Sigmoid colon (tissue), 7 donors: Measurements from ENCODE around the gene KIAA1614. TPM values are rescaled to one million over a fixed set of nuclear protein-coding genes. Genes with fewer than 3 reads are reported as not detected.

ENCODE experiments used
- DNase-seq: peaks from one replicate; pipeline ENCODE4 v3.0.0-alpha.2; 2019
- H3K27ac ChIP-seq, 4 donors: fragments of 200-600 bp; sonication (generic); one replicate each; pipeline ENCODE4 v1.5.1; 2016 to 2019; ENCODE audit warnings: mild to moderate bottlenecking in 1 of 4
- H3K27me3 ChIP-seq, 3 donors: fragments of 200-600 bp; sonication (generic); one replicate each; pipeline ENCODE4 v1.5.1; 2019; ENCODE audit warnings: mild to moderate bottlenecking in 1 of 3
- H3K36me3 ChIP-seq, 4 donors: fragments of 200-600 bp; sonication (generic); one replicate each; pipeline ENCODE4 v1.5.1; 2016 to 2019
- H3K4me1 ChIP-seq, 4 donors: fragments of 200-600 bp; sonication (generic); one replicate each; pipeline ENCODE4 v1.5.1; 2017 to 2019
- H3K4me3 ChIP-seq, 4 donors: fragments of 200-600 bp; sonication (generic); one replicate each; pipeline ENCODE4 v1.5.1; 2017 to 2019; ENCODE audit warnings: mild to moderate bottlenecking in 2 of 4, moderate library complexity in 1 of 4
- H3K9me3 ChIP-seq, 4 donors: fragments of 200-600 bp in 3 of 4; sonication (generic) in 3 of 4; one replicate each; pipeline versions ENCODE4 v1.5.1 to v1.6.1; 2013 to 2019
- CTCF ChIP-seq, 4 experiments: fragments of 450-650 bp in 3 of 4; fragments of 200-600 bp in 1 of 4; IDR thresholded peaks; one replicate each; pipeline ENCODE4 v1.5.1; 2016 to 2019; ENCODE audit warnings: antibody characterized with exemption in 4 of 4, mild to moderate bottlenecking in 3 of 4, moderate library complexity in 2 of 4
- EP300 ChIP-seq, 4 donors: sonication (generic); formaldehyde crosslinking; IDR thresholded peaks; one replicate each; pipeline ENCODE4 v1.6.1; 2017; ENCODE audit warnings: antibody characterized with exemption in 4 of 4
- POLR2A ChIP-seq, 2 donors: fragments of 450-650 bp; IDR thresholded peaks; one replicate each; pipeline ENCODE4 v1.6.1; 2016; ENCODE audit warnings: antibody characterized with exemption in 2 of 2, mild to moderate bottlenecking in 2 of 2, moderate library complexity in 2 of 2
- POLR2AphosphoS5 ChIP-seq, 4 donors: sonication (generic); formaldehyde crosslinking; IDR thresholded peaks; one replicate each; pipeline ENCODE4 v1.6.1; 2017; ENCODE audit warnings: antibody characterized with exemption in 4 of 4
- WGBS, 2 donors: extraction: QIAGEN DNeasy Blood & Tissue Kit; methylation state at CpG; one replicate each; pipeline ENCODE4 v1.1.7; 2013; 5-methylcytosine and 5-hydroxymethylcytosine counted together
- intact Hi-C: fragments of 100-400 bp; cut with DNase I; formaldehyde crosslinking; loops from one replicate; pipeline ENCODE4 v1.15.1; 2023
- polyA plus RNA-seq, 3 donors: library from polyadenylated mRNA; stranded (reverse); fragments of 200-250 nt; gene quantifications; one replicate each; pipeline ENCODE4 v1.2.3, GENCODE V29; 2013
- total RNA-seq, 4 donors: library from RNA; depleted of rRNA; stranded (reverse); fragments of >200 nt; gene quantifications; one replicate each; pipeline ENCODE4 v1.1.0, GENCODE V29; 2016
- donor health status: healthy with polysubstance abuse.
- donor health status: Bipolar disorder and iron deficiency.
- donor health status: healthy.

Gene KIAA1614
- total and polyA plus RNA-seq, 7 donors = 1.2 to 14.8 (median 6.3) TPM

DNA sequence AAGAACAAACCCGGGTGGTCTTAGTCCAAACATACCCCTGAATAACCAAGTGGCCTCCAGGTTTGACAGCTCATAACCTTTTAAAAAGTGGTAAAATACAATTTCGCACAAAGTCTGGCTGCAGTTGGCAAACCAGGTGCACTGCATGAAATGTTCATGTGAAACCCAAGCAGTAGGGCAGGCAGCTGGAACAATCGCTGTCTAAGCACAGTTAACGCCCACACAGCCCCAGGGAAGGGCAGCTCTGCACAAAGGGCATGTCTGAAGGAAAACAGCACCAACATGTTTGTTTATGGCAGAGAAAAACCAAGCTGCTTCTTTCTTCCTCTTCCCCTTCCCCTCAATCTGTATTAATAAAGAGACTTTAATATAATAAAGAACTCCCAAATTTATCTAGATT is 49.5 kb downstream of the KIAA1614 start:
- H3K4me1 ChIP-seq = no peaks in the 10 kb centered on the region
- H3K36me3 ChIP-seq = no peaks in the 10 kb centered on the region
- H3K9me3 ChIP-seq = no peaks in the 10 kb centered on the region
- 21 to 57% methylated on average over 4 of the region's 4 CpGs for WGBS, 2 donors
- H3K27ac ChIP-seq = no peak overlapping the region
- DNase-seq = no peak
- H3K27me3 ChIP-seq = no peaks in the 10 kb centered on the region
- TF ChIP-seq POLR2AphosphoS5 (IDR thresholded peaks at IDR 0.05) (no peak), EP300 (IDR thresholded peaks at IDR 0.05) (no peak), POLR2A (IDR thresholded peaks at IDR 0.05) (no peak), CTCF (IDR thresholded peaks at IDR 0.05) (no peak)
- intact Hi-C loops = no loop called here
- no peak overlapping the region for H3K4me3 ChIP-seq

DNA sequence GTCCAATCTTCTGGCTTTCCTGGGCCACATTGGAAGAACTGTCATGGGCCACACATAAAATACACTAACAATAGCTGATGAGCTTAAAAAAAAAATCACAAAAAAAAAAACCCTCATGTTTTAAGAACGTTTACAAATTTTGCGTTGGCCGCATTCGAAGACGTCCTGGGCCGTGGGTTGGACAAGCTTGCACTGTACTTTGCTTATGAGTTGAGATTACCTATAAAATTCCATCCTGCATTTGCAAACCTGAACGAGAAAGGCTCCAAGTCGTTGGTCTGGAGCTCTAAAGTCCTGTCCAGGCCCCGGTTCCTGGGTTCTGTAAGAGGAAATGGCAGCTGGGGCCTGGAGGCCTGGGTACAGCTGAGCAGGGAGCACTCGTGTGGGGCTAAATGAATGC is 51.4 kb downstream of the KIAA1614 start:
- no peaks in the 10 kb centered on the region for H3K9me3 ChIP-seq
- no peak for TF ChIP-seq EP300 (IDR thresholded peaks at IDR 0.05)
- TF ChIP-seq CTCF (IDR thresholded peaks at IDR 0.05) = no peak
- no peak for TF ChIP-seq POLR2AphosphoS5 (IDR thresholded peaks at IDR 0.05)
- no peak for TF ChIP-seq POLR2A (IDR thresholded peaks at IDR 0.05)
- no peaks in the 10 kb centered on the region for H3K36me3 ChIP-seq
- WGBS, 2 donors = 88 to 91% methylated on average over 10 of the region's 10 CpGs
- no peak for DNase-seq
- H3K4me3 ChIP-seq = no peak overlapping the region
- no peak overlapping the region for H3K27ac ChIP-seq
- H3K27me3 ChIP-seq = no peaks in the 10 kb centered on the region
- no peaks in the 10 kb centered on the region for H3K4me1 ChIP-seq
- intact Hi-C loops = no loop called here

GRCh38 chr1:180964595-180964994 is 51.9 kb downstream of the KIAA1614 start:
- H3K4me3 ChIP-seq = no peak overlapping the region
- H3K9me3 ChIP-seq = no peaks in the 10 kb centered on the region
- no peaks in the 10 kb centered on the region for H3K36me3 ChIP-seq
- WGBS, 2 donors = 79% methylated on average over 6 of the region's 6 CpGs
- no peak overlapping the region for H3K27ac ChIP-seq
- TF ChIP-seq CTCF (IDR thresholded peaks at IDR 0.05) (no peak), POLR2AphosphoS5 (IDR thresholded peaks at IDR 0.05) (no peak), POLR2A (IDR thresholded peaks at IDR 0.05) (no peak), EP300 (IDR thresholded peaks at IDR 0.05) (no peak)
- H3K27me3 ChIP-seq = no peaks in the 10 kb centered on the region
- intact Hi-C loops = no loop called here
- no peak for DNase-seq
- H3K4me1 ChIP-seq = no peaks in the 10 kb centered on the region

GRCh38 chr1:180966312-180966711 is 53.6 kb downstream of the KIAA1614 start:
- no peak overlapping the region for H3K27ac ChIP-seq
- H3K4me3 ChIP-seq = no peak overlapping the region
- H3K36me3 ChIP-seq = no peaks in the 10 kb centered on the region
- DNase-seq = no peak
- H3K9me3 ChIP-seq = no peaks in the 10 kb centered on the region
- intact Hi-C loops = no loop called here
- WGBS, 2 donors = 87 to 88% methylated on average over 4 of the region's 4 CpGs
- TF ChIP-seq POLR2A (IDR thresholded peaks at IDR 0.05) = no peak
- TF ChIP-seq EP300 (IDR thresholded peaks at IDR 0.05) = no peak
- no peak for TF ChIP-seq CTCF (IDR thresholded peaks at IDR 0.05)
- no peak for TF ChIP-seq POLR2AphosphoS5 (IDR thresholded peaks at IDR 0.05)
- no peaks in the 10 kb centered on the region for H3K4me1 ChIP-seq
- H3K27me3 ChIP-seq = no peaks in the 10 kb centered on the region

DNA sequence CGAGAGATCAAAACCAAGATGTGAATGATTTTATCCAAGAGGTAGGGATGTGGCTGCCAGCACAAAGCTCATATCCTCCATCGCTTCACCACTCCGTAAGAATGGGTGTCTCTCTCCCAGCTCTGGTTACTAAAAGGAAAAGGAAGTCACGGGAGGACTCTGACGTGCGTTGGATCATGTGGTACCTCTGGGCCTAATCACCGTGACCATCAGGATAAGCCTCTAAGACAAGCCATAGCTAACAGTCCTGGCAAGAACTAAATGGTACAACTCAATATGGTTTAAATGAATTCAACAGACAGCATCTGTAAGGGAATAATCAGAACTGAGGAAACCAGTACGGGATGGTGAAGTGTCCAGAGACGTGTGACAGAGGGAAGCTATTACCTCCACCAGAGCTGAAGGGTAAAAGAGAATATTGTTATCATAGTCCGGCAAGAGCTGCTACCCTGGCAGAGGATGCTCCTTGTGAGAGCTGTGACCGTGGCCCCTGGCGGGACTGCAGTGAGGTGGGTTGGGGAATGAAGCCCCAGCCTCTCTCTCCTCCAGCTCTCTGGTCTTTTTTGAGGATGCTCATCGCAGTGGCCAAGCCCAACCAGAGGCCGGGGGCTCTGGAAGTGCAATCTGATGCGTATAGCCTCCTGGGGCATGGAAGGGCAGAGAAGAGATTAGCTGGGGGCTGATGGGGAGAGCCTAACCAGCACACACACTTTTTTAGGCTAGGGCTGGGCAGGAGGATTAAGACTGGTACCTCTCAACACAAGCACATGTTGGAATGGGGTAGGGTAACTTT is 54.2 kb downstream of the KIAA1614 start:
- no peaks in the 10 kb centered on the region for H3K27me3 ChIP-seq
- TF ChIP-seq POLR2A (IDR thresholded peaks at IDR 0.05) (no peak), CTCF (IDR thresholded peaks at IDR 0.05) (no peak), POLR2AphosphoS5 (IDR thresholded peaks at IDR 0.05) (no peak), EP300 (IDR thresholded peaks at IDR 0.05) (no peak)
- no peak for DNase-seq
- intact Hi-C loops = no loop called here
- no peaks in the 10 kb centered on the region for H3K9me3 ChIP-seq
- no peak overlapping the region for H3K27ac ChIP-seq
- WGBS, 2 donors = 87% methylated on average over 15 of the region's 15 CpGs
- no peaks in the 10 kb centered on the region for H3K36me3 ChIP-seq
- no peak overlapping the region for H3K4me3 ChIP-seq
- H3K4me1 ChIP-seq = no peaks in the 10 kb centered on the region
